Measurements from ENCODE around the gene PLA2G12A. TPM values are rescaled to one million over a fixed set of nuclear protein-coding genes. Genes with fewer than 3 reads are reported as not detected.

PLA2G12A gene
- polyA plus RNA-seq, 2 of the 4 experiments (the other 2 are of a cell fraction) = 9.8 to 39.3 TPM

DNA sequence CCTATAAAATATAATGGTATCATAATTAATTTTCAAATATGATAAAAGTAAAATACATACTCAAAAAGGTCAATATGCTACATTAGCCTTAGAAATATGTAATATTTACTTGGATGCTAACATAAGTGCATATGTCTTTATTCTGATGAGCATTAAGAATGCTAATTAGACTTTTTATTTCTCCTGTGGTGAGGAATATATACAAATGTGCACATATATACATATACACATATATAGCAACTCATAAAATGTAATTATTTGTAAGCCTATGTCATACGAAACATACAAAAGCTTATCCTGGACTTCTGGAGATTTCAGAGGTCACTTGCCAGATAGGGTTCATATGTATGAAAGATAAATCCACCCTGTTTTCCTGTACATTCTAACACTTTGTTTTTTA lies 11.1 kb downstream of the PLA2G12A start:
- FAIRE-seq = no peak
- Histone ChIP-seq H3K4me2 (no peak overlapping the region), H3K27ac (no peak overlapping the region), H3K4me3 (no peak overlapping the region), H3K9me3 (no peaks in the 10 kb centered on the region), H3K4me1 (no peaks in the 10 kb centered on the region)
- no peak for TF ChIP-seq NFE2L2 (conservative IDR thresholded peaks at IDR 0.05; ENCODE audit: low read length)
- no peak for TF ChIP-seq ESRRA (IDR thresholded peaks at IDR 0.05; ENCODE audit: borderline replicate concordance, low read length)
- TF ChIP-seq ZFP36 (IDR thresholded peaks at IDR 0.05; ENCODE audit: borderline replicate concordance, partially characterized antibody) = no peak
- TF ChIP-seq, protein P1, sequence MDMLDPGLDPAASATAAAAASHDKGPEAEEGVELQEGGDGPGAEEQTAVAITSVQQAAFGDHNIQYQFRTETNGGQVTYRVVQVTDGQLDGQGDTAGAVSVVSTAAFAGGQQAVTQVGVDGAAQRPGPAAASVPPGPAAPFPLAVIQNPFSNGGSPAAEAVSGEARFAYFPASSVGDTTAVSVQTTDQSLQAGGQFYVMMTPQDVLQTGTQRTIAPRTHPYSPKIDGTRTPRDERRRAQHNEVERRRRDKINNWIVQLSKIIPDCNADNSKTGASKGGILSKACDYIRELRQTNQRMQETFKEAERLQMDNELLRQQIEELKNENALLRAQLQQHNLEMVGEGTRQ (IDR thresholded peaks at IDR 0.05) = no peak
- TF ChIP-seq, protein P2, sequence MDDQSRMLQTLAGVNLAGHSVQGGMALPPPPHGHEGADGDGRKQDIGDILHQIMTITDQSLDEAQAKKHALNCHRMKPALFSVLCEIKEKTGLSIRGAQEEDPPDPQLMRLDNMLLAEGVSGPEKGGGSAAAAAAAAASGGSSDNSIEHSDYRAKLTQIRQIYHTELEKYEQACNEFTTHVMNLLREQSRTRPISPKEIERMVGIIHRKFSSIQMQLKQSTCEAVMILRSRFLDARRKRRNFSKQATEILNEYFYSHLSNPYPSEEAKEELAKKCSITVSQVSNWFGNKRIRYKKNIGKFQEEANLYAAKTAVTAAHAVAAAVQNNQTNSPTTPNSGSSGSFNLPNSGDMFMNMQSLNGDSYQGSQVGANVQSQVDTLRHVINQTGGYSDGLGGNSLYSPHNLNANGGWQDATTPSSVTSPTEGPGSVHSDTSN (IDR thresholded peaks at IDR 0.05) = no peak
- TF ChIP-seq POLR2A (IDR thresholded peaks at IDR 0.05; ENCODE audit: low read length) = no peak
- no peak for TF ChIP-seq HOXB13 (CRISPR knock-in tag; IDR thresholded peaks at IDR 0.05; ENCODE audit: low read depth)
- no peak for TF ChIP-seq ZSCAN20 (CRISPR knock-in tag; IDR thresholded peaks at IDR 0.05)
- no peak for TF ChIP-seq EHF (CRISPR knock-in tag; IDR thresholded peaks at IDR 0.05)
- TF ChIP-seq, protein P3, sequence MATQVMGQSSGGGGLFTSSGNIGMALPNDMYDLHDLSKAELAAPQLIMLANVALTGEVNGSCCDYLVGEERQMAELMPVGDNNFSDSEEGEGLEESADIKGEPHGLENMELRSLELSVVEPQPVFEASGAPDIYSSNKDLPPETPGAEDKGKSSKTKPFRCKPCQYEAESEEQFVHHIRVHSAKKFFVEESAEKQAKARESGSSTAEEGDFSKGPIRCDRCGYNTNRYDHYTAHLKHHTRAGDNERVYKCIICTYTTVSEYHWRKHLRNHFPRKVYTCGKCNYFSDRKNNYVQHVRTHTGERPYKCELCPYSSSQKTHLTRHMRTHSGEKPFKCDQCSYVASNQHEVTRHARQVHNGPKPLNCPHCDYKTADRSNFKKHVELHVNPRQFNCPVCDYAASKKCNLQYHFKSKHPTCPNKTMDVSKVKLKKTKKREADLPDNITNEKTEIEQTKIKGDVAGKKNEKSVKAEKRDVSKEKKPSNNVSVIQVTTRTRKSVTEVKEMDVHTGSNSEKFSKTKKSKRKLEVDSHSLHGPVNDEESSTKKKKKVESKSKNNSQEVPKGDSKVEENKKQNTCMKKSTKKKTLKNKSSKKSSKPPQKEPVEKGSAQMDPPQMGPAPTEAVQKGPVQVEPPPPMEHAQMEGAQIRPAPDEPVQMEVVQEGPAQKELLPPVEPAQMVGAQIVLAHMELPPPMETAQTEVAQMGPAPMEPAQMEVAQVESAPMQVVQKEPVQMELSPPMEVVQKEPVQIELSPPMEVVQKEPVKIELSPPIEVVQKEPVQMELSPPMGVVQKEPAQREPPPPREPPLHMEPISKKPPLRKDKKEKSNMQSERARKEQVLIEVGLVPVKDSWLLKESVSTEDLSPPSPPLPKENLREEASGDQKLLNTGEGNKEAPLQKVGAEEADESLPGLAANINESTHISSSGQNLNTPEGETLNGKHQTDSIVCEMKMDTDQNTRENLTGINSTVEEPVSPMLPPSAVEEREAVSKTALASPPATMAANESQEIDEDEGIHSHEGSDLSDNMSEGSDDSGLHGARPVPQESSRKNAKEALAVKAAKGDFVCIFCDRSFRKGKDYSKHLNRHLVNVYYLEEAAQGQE (IDR thresholded peaks at IDR 0.05) = no peak
- DNase-seq (ENCODE audit: low read depth in 1 of 2, low spot score in 1 of 2) = no peak
- ChIA-PET POLR2A (no interaction called here), CTCF (no interaction called here)
- 93% methylated on average over 1 of the region's 1 CpG for WGBS (ENCODE audit: missing lambda C conversion rate)
- no peak for ATAC-seq

DNA sequence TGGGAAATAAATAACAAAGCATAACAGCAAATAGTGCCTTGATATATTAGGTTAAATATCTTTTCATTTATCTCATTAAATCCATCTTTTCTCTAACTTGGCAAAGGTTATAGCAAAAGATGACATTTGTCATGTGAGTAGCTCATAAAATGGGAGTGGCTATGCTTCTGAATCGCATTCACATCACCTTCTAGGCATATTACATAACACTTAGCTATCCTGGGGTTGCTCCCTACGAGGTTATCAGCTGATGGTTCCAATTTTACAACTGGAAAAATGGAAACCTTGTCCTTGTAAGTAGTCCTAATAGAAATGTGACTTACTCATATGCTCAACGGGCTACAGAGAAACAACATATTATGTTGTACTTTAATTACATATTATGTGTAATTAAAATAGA lies 16.4 kb downstream of the PLA2G12A start:
- ChIA-PET POLR2A (no interaction called here), CTCF (no interaction called here)
- ATAC-seq = no peak
- H3K4me2 ChIP-seq = no peak overlapping the region
- H3K9me3 ChIP-seq = no peaks in the 10 kb centered on the region
- WGBS (ENCODE audit: missing lambda C conversion rate) = 64% methylated on average over 3 of the region's 3 CpGs
- DNase-seq (ENCODE audit: low read depth in 1 of 2, low spot score in 1 of 2) = no peak
- no peak for FAIRE-seq
- no peak overlapping the region for H3K4me3 ChIP-seq
- H3K4me1 ChIP-seq = no peaks in the 10 kb centered on the region
- H3K27ac ChIP-seq = no peak overlapping the region
- no peak for TF ChIP-seq JUN (IDR thresholded peaks at IDR 0.05)
- TF ChIP-seq HDAC2 (IDR thresholded peaks at IDR 0.05) = no peak
- TF ChIP-seq FOXS1 (CRISPR knock-in tag; IDR thresholded peaks at IDR 0.05) = no peak
- no peak for TF ChIP-seq RFX5 (IDR thresholded peaks at IDR 0.05)
- no peak for TF ChIP-seq SMC3 (IDR thresholded peaks at IDR 0.05)

DNA sequence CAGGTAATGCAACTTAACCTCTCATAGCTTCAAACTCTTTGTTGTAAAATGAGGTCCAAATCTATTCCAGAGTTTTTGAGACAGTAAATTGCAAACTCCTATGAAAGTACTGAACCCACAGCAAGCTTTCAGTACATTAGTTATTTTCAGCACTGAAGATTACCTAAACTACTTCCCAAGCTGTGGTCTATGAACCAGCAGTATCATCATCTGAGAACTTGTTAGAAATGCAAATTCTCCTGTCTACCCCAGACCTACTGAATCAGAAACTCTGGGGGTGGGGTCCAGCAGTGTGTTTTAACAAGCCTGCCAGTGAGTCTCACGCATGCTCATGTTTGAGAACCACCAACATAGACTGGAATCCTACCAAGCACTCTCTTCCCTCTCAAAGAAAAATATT lies 20.9 kb downstream of the PLA2G12A start:
- FAIRE-seq (no peak), DNase-seq (ENCODE audit: low read depth in 1 of 2, low spot score in 1 of 2) (no peak), ATAC-seq (no peak)
- Histone ChIP-seq H3K4me3 (no peak overlapping the region), H3K4me2 (no peak overlapping the region), H3K27ac (no peak overlapping the region), H3K9me3 (no peaks in the 10 kb centered on the region), H3K4me1 (peaks cover 5% of the 10 kb centered on the region)
- ChIA-PET CTCF (no interaction called here), POLR2A (no interaction called here)
- TF ChIP-seq PHF8 (IDR thresholded peaks at IDR 0.05; ENCODE audit: borderline replicate concordance, low read depth) (no peak), KDM5A (IDR thresholded peaks at IDR 0.05) (no peak)
- 100% methylated on average over 1 of the region's 1 CpG for WGBS (ENCODE audit: missing lambda C conversion rate)

DNA sequence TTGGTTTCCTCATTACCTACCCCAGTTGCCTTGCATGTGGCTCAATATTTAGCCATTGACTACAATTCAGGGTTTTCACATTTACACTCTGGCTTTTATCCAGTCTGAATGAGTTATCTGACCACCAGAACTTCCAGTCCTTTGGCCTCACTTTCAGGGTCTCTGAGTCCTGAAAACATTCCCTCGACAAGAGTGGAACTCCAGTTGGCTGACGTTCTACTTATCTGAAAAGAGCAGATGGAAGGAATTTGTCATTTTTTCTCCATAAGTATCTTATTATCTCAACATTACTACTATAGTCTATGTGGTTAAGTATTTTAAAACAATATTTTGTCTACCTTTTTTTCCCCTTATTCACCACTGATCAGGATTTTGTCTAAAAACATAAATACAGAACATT lies 21.4 kb downstream of the PLA2G12A start:
- no peak for ATAC-seq
- no peak for FAIRE-seq
- H3K4me1 ChIP-seq = peaks cover 9% of the 10 kb centered on the region
- POLR2A ChIA-PET = no interaction called here
- no peak overlapping the region for H3K27ac ChIP-seq
- 77% methylated on average over 2 of the region's 2 CpGs for WGBS (ENCODE audit: missing lambda C conversion rate)
- no peaks in the 10 kb centered on the region for H3K9me3 ChIP-seq
- H3K4me2 ChIP-seq = no peak overlapping the region
- CTCF ChIA-PET = no interaction called here
- no peak overlapping the region for H3K4me3 ChIP-seq
- no peak for DNase-seq (ENCODE audit: low read depth in 1 of 2, low spot score in 1 of 2)
- TF ChIP-seq, protein P4, sequence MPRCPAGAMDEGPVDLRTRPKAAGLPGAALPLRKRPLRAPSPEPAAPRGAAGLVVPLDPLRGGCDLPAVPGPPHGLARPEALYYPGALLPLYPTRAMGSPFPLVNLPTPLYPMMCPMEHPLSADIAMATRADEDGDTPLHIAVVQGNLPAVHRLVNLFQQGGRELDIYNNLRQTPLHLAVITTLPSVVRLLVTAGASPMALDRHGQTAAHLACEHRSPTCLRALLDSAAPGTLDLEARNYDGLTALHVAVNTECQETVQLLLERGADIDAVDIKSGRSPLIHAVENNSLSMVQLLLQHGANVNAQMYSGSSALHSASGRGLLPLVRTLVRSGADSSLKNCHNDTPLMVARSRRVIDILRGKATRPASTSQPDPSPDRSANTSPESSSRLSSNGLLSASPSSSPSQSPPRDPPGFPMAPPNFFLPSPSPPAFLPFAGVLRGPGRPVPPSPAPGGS (IDR thresholded peaks at IDR 0.05) = no peak
- no peak for TF ChIP-seq RNF2 (IDR thresholded peaks at IDR 0.05; ENCODE audit: borderline replicate concordance, low read depth)
- no peak for TF ChIP-seq EP300 (IDR thresholded peaks at IDR 0.05)
- no peak for TF ChIP-seq SREBF2 (IDR thresholded peaks at IDR 0.05)
- no peak for TF ChIP-seq CHD4 (IDR thresholded peaks at IDR 0.05; ENCODE audit: borderline replicate concordance)
- TF ChIP-seq ZFP36 (IDR thresholded peaks at IDR 0.05; ENCODE audit: borderline replicate concordance, partially characterized antibody) = no peak
- TF ChIP-seq RAD21 (conservative IDR thresholded peaks at IDR 0.05 in 1 of 2, IDR thresholded peaks at IDR 0.05 in 1 of 2) = no peak
- TF ChIP-seq HOXB13 (CRISPR knock-in tag; IDR thresholded peaks at IDR 0.05; ENCODE audit: low read depth) = no peak
- no peak for TF ChIP-seq NR3C1 (IDR thresholded peaks at IDR 0.05)
- no peak for TF ChIP-seq POLR2A (IDR thresholded peaks at IDR 0.05; ENCODE audit: low read length)
- TF ChIP-seq NPAS2 (CRISPR knock-in tag; IDR thresholded peaks at IDR 0.05; ENCODE audit: borderline replicate concordance) = no peak
- no peak for TF ChIP-seq BHLHE40 (IDR thresholded peaks at IDR 0.05; ENCODE audit: low read depth, low read length)
- TF ChIP-seq SMC3 (IDR thresholded peaks at IDR 0.05) = no peak
- no peak for TF ChIP-seq CBX2 (IDR thresholded peaks at IDR 0.05; ENCODE audit: borderline replicate concordance, low read depth)
- TF ChIP-seq MAFK (IDR thresholded peaks at IDR 0.05; ENCODE audit: partially characterized antibody) = no peak

Data from A549 (cell line).